Esophagus squamous epithelium (tissue), 5 donors: Measurements from ENCODE around the gene MYZAP. TPM values are rescaled to one million over a fixed set of nuclear protein-coding genes. Genes with fewer than 3 reads are reported as not detected.

Experiments
- DNase-seq: peaks from one replicate; lab custom pipeline; 2025; lab: John Stamatoyannopoulos, UW
- H3K27ac ChIP-seq, 4 donors: fragments of 200-600 bp; sonication (generic); one replicate each; pipeline ENCODE4 v1.5.1; 2016 to 2019; ENCODE audit warnings: mild to moderate bottlenecking in 1 of 4
- H3K27me3 ChIP-seq, 4 donors: fragments of 200-600 bp; sonication (generic); 1 replicate in 3 of 4; 2 replicates in 1 of 4; pipeline versions ENCODE4 v1.5.1 to v1.6.0; 2017 to 2021; ENCODE audit warnings: antibody characterized with exemption in 1 of 4
- H3K36me3 ChIP-seq, 3 donors: fragments of 200-600 bp; sonication (generic); one replicate each; pipeline ENCODE4 v1.5.1; 2016 to 2019
- H3K4me1 ChIP-seq, 3 donors: fragments of 200-600 bp; sonication (generic); one replicate each; pipeline ENCODE4 v1.5.1; 2017 to 2019
- H3K4me3 ChIP-seq, 4 donors: fragments of 200-600 bp; sonication (generic); 1 replicate in 3 of 4; 2 replicates in 1 of 4; pipeline ENCODE4 v1.5.1; 2016 to 2019; ENCODE audit warnings: mild to moderate bottlenecking in 2 of 4, moderate library complexity in 1 of 4
- H3K9me3 ChIP-seq, 3 donors: fragments of 200-600 bp; sonication (generic); one replicate each; pipeline ENCODE4 v1.5.1; 2016 to 2019
- CTCF ChIP-seq, 6 experiments: fragments of 450-650 bp in 4 of 6; fragments of 200-600 bp in 2 of 6; sonication (generic) in 2 of 6; IDR thresholded peaks; one replicate each; pipeline ENCODE4 v1.5.1; 2016 to 2019; ENCODE audit warnings: antibody characterized with exemption in 6 of 6, mild to moderate bottlenecking in 4 of 6, moderate library complexity in 4 of 6
- POLR2A ChIP-seq, 4 donors: fragments of 450-650 bp; IDR thresholded peaks; one replicate each; pipeline ENCODE4 v1.6.1; 2017; ENCODE audit warnings: antibody characterized with exemption in 4 of 4, mild to moderate bottlenecking in 4 of 4, moderate library complexity in 3 of 4
- WGBS, 2 donors: methylation state at CpG; one replicate each; pipeline ENCODE4 v1.1.5; 2018; 5-methylcytosine and 5-hydroxymethylcytosine counted together
- intact Hi-C: fragments of 100-400 bp; cut with DNase I; formaldehyde crosslinking; loops from one replicate; pipeline ENCODE4 v1.15.0; 2022
- total RNA-seq, 4 donors: library from RNA; depleted of rRNA; stranded (reverse); fragments of >200 nt; gene quantifications; one replicate each; pipeline ENCODE4 v1.1.0, GENCODE V29; 2016
- donor health status: DM: yes; HTN: yes; CAD: no.

MYZAP gene
- total RNA-seq, 4 donors from 2014 or later: 21.2 to 36.0 (median 26.5) TPM

GRCh38 chr15:57697588-57697987 lies 105.9 kb downstream of the MYZAP start:
- peaks cover 0 to 4% (median 0%) of the 10 kb centered on the region in 3 donors for H3K4me1 ChIP-seq
- intact Hi-C loops: no loop called here
- H3K27ac ChIP-seq: no peak overlapping the region
- H3K27me3 ChIP-seq: peaks cover 0 to 8% (median 0%) of the 10 kb centered on the region in 4 donors
- no peak overlapping the region for H3K4me3 ChIP-seq
- no peaks in the 10 kb centered on the region for H3K36me3 ChIP-seq
- no peaks in the 10 kb centered on the region for H3K9me3 ChIP-seq
- DNase-seq: no peak
- 79 to 89% methylated on average over 4 of the region's 4 CpGs for WGBS, 2 donors
- TF ChIP-seq POLR2A (IDR thresholded peaks at IDR 0.05): no peak
- TF ChIP-seq CTCF (IDR thresholded peaks at IDR 0.05): no peak

- no peak overlapping the region for H3K27ac ChIP-seq
- H3K9me3 ChIP-seq: no peaks in the 10 kb centered on the region
- intact Hi-C loops: no loop called here
- peaks cover 0 to 5% (median under 1%) of the 10 kb centered on the region in 3 donors for H3K4me1 ChIP-seq
- peaks cover 0 to 8% (median 0%) of the 10 kb centered on the region in 4 donors for H3K27me3 ChIP-seq
- TF ChIP-seq CTCF (IDR thresholded peaks at IDR 0.05): no peak
- TF ChIP-seq POLR2A (IDR thresholded peaks at IDR 0.05): no peak
- H3K36me3 ChIP-seq: no peaks in the 10 kb centered on the region
- H3K4me3 ChIP-seq: no peak overlapping the region
- no peak for DNase-seq
Measured at GRCh38 chr15:57698243-57698642, 106.5 kb downstream of the MYZAP start.

GRCh38 chr15:57698991-57699390 lies 107.3 kb downstream of the MYZAP start:
- H3K27me3 ChIP-seq: peaks cover 0 to 8% (median 0%) of the 10 kb centered on the region in 4 donors
- peaks cover 0 to 10% (median 5%) of the 10 kb centered on the region in 3 donors for H3K4me1 ChIP-seq
- TF ChIP-seq CTCF (IDR thresholded peaks at IDR 0.05) (no peak), POLR2A (IDR thresholded peaks at IDR 0.05) (no peak)
- no peak overlapping the region for H3K4me3 ChIP-seq
- intact Hi-C loops: no loop called here
- WGBS, 2 donors: 64 to 70% methylated on average over 4 of the region's 4 CpGs
- H3K27ac ChIP-seq: no peak overlapping the region
- no peak for DNase-seq
- no peaks in the 10 kb centered on the region for H3K9me3 ChIP-seq
- H3K36me3 ChIP-seq: no peaks in the 10 kb centered on the region

GRCh38 chr15:57703387-57703786 lies 111.7 kb downstream of the MYZAP start:
- Histone ChIP-seq H3K36me3 (no peaks in the 10 kb centered on the region), H3K4me3 (no peak overlapping the region), H3K27me3 (peaks cover 0 to 8% (median 0%) of the 10 kb centered on the region in 4 donors), H3K27ac (no peak overlapping the region), H3K4me1 (peaks cover 5 to 30% (median 5%) of the 10 kb centered on the region in 3 donors), H3K9me3 (no peaks in the 10 kb centered on the region)
- TF ChIP-seq CTCF (IDR thresholded peaks at IDR 0.05) (no peak), POLR2A (IDR thresholded peaks at IDR 0.05) (no peak)
- intact Hi-C loops: no loop called here
- no peak for DNase-seq
- 5 to 11% methylated on average over 2 of the region's 2 CpGs for WGBS, 2 donors

- H3K27me3 ChIP-seq: peaks cover 0 to 8% (median 0%) of the 10 kb centered on the region in 4 donors
- DNase-seq: no peak
- no peaks in the 10 kb centered on the region for H3K9me3 ChIP-seq
- no peak overlapping the region for H3K4me3 ChIP-seq
- H3K4me1 ChIP-seq: peaks cover 5 to 41% (median 5%) of the 10 kb centered on the region in 3 donors
- intact Hi-C loops: no loop called here
- TF ChIP-seq CTCF (IDR thresholded peaks at IDR 0.05) (no peak), POLR2A (IDR thresholded peaks at IDR 0.05) (no peak)
- no peak overlapping the region for H3K27ac ChIP-seq
- 93 to 100% methylated on average over 3 of the region's 3 CpGs for WGBS, 2 donors
- peaks cover 0 to 10% (median 0%) of the 10 kb centered on the region in 3 donors for H3K36me3 ChIP-seq
Measured at GRCh38 chr15:57704441-57704840, 112.7 kb downstream of the MYZAP start.
